ENCODE results near the gene ZNF132. TPM values are rescaled to one million over a fixed set of nuclear protein-coding genes. Genes with fewer than 3 reads are reported as not detected.

ZNF132 gene
- total RNA-seq, 1 donor: 10.1 TPM

GRCh38 chr19:58466089-58466759, 26.3 kb upstream of the ZNF132 start:
- peak overlapping the region; percentile 99 for H2AFZ ChIP-seq (ENCODE audit: low read length)
- peaks cover 4% of the 10 kb centered on the region for H3K4me1 ChIP-seq (ENCODE audit: insufficient read depth, low read length)
- H4K20me1 ChIP-seq (ENCODE audit: insufficient read depth, low read length): peaks cover 17% of the 10 kb centered on the region
- no peaks in the 10 kb centered on the region for H3K9me3 ChIP-seq (ENCODE audit: low read depth, low read length)
- peak overlapping the region; percentile 94 for H3K4me3 ChIP-seq (ENCODE audit: insufficient read depth, low read length)
- DNase-seq (ENCODE audit: insufficient read length, low spot score, missing footprints): no peak
- no peaks in the 10 kb centered on the region for H3K27me3 ChIP-seq (ENCODE audit: insufficient read depth, low read length)
- H3K36me3 ChIP-seq (ENCODE audit: insufficient read depth, low read length): no peaks in the 10 kb centered on the region
- peak overlapping the region; percentile 95 for H3K4me2 ChIP-seq (ENCODE audit: insufficient read depth, low read length)
- no peak overlapping the region for H3K27ac ChIP-seq (ENCODE audit: low read depth, low read length)
- no peak for TF ChIP-seq CTCF (IDR thresholded peaks at IDR 0.05; ENCODE audit: extremely low read depth, low read depth, low read length)
- H3K79me2 ChIP-seq (ENCODE audit: insufficient read depth, low read length): peaks cover 28% of the 10 kb centered on the region

- Histone ChIP-seq H3K4me1 (ENCODE audit: insufficient read depth, low read length) (no peaks in the 10 kb centered on the region), H3K4me2 (ENCODE audit: insufficient read depth, low read length) (no peak overlapping the region), H3K4me3 (ENCODE audit: insufficient read depth, low read length) (no peak overlapping the region), H3K27me3 (ENCODE audit: insufficient read depth, low read length) (no peaks in the 10 kb centered on the region), H4K20me1 (ENCODE audit: insufficient read depth, low read length) (no peaks in the 10 kb centered on the region), H3K36me3 (ENCODE audit: insufficient read depth, low read length) (peaks cover 6% of the 10 kb centered on the region), H3K79me2 (ENCODE audit: insufficient read depth, low read length) (no peaks in the 10 kb centered on the region), H2AFZ (ENCODE audit: low read length) (no peak overlapping the region), H3K9me3 (ENCODE audit: low read depth, low read length) (no peaks in the 10 kb centered on the region), H3K27ac (ENCODE audit: low read depth, low read length) (no peak overlapping the region)
- DNase-seq (ENCODE audit: insufficient read length, low spot score, missing footprints): peak; percentile 67
- no peak for TF ChIP-seq CTCF (IDR thresholded peaks at IDR 0.05; ENCODE audit: extremely low read depth, low read depth, low read length)
These were observed 20.1 kb upstream of the ZNF132 start for GRCh38 chr19:58460039-58460438.

- H4K20me1 ChIP-seq (ENCODE audit: insufficient read depth, low read length): no peaks in the 10 kb centered on the region
- peaks cover 17% of the 10 kb centered on the region for H3K36me3 ChIP-seq (ENCODE audit: insufficient read depth, low read length)
- H3K4me2 ChIP-seq (ENCODE audit: insufficient read depth, low read length): no peak overlapping the region
- peaks cover 2% of the 10 kb centered on the region for H3K79me2 ChIP-seq (ENCODE audit: insufficient read depth, low read length)
- TF ChIP-seq CTCF (IDR thresholded peaks at IDR 0.05; ENCODE audit: extremely low read depth, low read depth, low read length): no peak
- H2AFZ ChIP-seq (ENCODE audit: low read length): no peak overlapping the region
- DNase-seq (ENCODE audit: insufficient read length, low spot score, missing footprints): no peak
- H3K9me3 ChIP-seq (ENCODE audit: low read depth, low read length): no peaks in the 10 kb centered on the region
- H3K27me3 ChIP-seq (ENCODE audit: insufficient read depth, low read length): no peaks in the 10 kb centered on the region
- peaks cover 2% of the 10 kb centered on the region for H3K4me1 ChIP-seq (ENCODE audit: insufficient read depth, low read length)
- H3K27ac ChIP-seq (ENCODE audit: low read depth, low read length): no peak overlapping the region
- no peak overlapping the region for H3K4me3 ChIP-seq (ENCODE audit: insufficient read depth, low read length)
These were observed 16.2 kb upstream of the ZNF132 start for GRCh38 chr19:58456111-58456510.

- H4K20me1 ChIP-seq (ENCODE audit: insufficient read depth, low read length): no peaks in the 10 kb centered on the region
- no peak for TF ChIP-seq CTCF (IDR thresholded peaks at IDR 0.05; ENCODE audit: extremely low read depth, low read depth, low read length)
These were observed 15.4 kb upstream of the ZNF132 start for GRCh38 chr19:58455306-58455705.

More at GRCh38 chr19:58455306-58455705, 15.4 kb upstream of the ZNF132 start:
- peaks cover 17% of the 10 kb centered on the region for H3K36me3 ChIP-seq (ENCODE audit: insufficient read depth, low read length)
- H3K79me2 ChIP-seq (ENCODE audit: insufficient read depth, low read length): peaks cover 2% of the 10 kb centered on the region
- H3K4me3 ChIP-seq (ENCODE audit: insufficient read depth, low read length): no peak overlapping the region
- no peak overlapping the region for H2AFZ ChIP-seq (ENCODE audit: low read length)
- no peaks in the 10 kb centered on the region for H3K27me3 ChIP-seq (ENCODE audit: insufficient read depth, low read length)
- peaks cover 6% of the 10 kb centered on the region for H3K4me1 ChIP-seq (ENCODE audit: insufficient read depth, low read length)
- no peak for DNase-seq (ENCODE audit: insufficient read length, low spot score, missing footprints)
- no peaks in the 10 kb centered on the region for H3K9me3 ChIP-seq (ENCODE audit: low read depth, low read length)
- H3K27ac ChIP-seq (ENCODE audit: low read depth, low read length): no peak overlapping the region
- no peak overlapping the region for H3K4me2 ChIP-seq (ENCODE audit: insufficient read depth, low read length)

Data from osteoblast (primary cell).